ENCODE results near the gene NYAP1.
"Not testable (repeated sequence)": the region's sequence is repeated elsewhere in the genome, so short reads cannot be mapped to it uniquely, and the experiment has no call there.

NYAP1 gene

DNA sequence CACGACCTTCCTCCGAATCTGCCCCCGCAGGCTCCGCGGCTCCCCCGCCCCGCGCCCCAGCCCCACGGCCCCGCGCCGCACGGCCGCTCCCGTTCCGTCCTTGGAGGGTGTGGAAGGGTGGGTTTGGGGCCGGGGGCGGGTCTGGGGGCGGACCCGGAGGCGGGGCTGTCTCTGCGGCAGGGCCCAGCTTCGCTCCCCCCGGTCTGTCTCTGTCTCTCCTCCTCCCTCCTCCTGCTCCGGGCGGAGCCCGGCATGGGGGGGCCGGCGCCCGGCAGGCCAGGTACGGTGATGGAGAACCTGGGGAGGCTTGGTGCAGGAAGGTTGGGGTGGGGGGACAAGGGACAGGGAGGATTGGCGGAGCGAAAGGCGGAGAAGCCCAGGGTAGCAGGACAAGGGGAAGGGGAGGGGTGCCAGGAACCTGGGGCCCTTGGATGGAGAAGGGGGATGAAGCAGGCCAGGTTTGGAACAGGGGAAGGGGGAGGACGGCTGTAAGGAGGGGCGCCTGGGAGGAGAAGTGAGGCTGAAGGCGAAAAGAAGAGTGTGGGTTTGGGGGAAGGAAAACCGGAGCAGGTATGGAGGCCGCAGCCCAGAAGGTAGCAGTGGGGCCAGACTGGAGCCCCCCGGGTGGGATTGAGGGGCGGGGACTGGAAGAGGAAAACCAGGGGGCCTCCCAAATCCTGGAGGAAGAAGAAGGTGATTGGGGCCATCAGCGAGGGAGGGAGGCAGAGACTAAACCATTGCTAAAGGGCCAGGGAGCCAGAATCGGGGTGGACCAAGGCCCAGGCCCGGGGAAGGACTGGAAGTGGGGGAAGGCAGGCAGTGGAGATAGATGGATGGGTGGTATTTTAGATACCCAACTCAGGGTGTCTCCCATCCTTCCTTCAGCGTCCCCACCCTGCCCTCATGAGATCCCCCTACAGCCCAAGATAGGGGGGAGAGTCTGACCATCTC, at the start of gene NYAP1:
Gene NYAP1, plus strand, starts transcription at position 206 of the 951 bp plus-strand sequence. CDS start 1,385 bp downstream, outside the sequence.
- peak; percentile 50 for DNase-seq (ENCODE audit: low spot score)

GRCh38 chr7:100434297-100435144, 49.2 kb upstream of the NYAP1 start:
- DNase-seq (ENCODE audit: low spot score), result no peak

GRCh38 chr7:100435401-100436304, 48.1 kb upstream of the NYAP1 start:
- peak; percentile 61 for DNase-seq (ENCODE audit: low spot score)

- no peak for DNase-seq (ENCODE audit: low spot score)
Observed at GRCh38 chr7:100437150-100438100, 46.3 kb upstream of the NYAP1 start.

GRCh38 chr7:100438172-100438571, 45.6 kb upstream of the NYAP1 start:
- no peak for DNase-seq (ENCODE audit: low spot score)

DNA sequence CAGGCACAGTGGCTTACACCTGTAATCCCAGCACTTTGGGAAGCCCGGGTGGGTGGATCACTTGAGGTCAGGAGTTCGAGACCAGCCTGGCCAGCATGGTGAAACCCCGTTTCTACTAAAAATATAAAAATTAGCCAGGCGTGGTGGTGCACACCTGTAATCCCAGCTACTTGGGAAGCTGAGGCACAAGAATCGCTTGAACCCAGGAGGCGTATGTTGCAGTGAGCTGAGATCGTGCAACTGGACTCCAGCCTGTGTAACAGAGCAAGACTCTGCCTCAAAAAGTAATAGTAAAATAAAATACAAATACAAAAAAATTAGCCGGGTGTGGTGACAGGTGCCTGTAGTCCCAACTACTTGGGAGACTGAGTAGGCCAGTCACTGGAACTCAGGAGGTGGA, 45.0 kb upstream of the NYAP1 start:
- not testable (repeated sequence) for DNase-seq (ENCODE audit: low spot score)

- not testable (repeated sequence) for DNase-seq (ENCODE audit: low spot score)
Observed at GRCh38 chr7:100439244-100439643, 44.5 kb upstream of the NYAP1 start.

GRCh38 chr7:100441641-100442535, 41.8 kb upstream of the NYAP1 start:
- DNase-seq (ENCODE audit: low spot score), result no peak

DNA sequence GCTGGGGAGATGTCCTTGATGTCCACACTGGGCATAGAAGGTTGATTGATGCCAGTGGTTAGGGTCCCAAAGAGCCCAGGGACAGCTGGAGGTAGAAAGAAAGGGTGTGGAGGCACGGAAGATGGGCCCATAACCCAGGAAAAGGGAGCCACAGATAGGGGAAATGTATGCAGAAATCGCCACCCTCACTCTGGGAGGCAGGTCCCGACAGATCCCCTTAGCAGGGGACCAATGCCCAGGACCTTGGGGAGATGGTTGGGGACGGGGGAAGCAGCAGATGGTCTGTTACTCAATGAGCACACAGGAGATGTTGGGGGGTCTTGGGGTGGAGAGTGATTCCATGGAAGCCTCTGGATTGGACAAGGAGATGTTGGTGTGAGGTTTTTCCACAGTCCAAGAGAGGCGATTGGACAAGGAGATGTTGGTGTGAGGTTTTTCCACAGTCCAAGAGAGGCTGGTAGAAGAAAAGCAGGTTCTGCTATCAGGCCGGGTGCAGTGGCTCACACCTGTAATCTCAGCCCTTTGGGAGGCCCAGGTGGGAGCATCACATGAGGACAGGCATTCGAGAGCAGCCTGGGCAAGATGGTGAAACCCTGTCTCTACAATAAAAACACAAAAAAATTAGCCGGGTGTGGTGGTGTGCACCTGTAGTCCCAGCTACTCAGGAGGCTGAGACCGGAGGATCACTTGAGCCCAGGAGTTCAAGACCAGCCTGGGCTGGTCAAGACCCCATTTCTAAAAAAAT, 40.5 kb upstream of the NYAP1 start:
- DNase-seq (ENCODE audit: low spot score), result no peak

DNA sequence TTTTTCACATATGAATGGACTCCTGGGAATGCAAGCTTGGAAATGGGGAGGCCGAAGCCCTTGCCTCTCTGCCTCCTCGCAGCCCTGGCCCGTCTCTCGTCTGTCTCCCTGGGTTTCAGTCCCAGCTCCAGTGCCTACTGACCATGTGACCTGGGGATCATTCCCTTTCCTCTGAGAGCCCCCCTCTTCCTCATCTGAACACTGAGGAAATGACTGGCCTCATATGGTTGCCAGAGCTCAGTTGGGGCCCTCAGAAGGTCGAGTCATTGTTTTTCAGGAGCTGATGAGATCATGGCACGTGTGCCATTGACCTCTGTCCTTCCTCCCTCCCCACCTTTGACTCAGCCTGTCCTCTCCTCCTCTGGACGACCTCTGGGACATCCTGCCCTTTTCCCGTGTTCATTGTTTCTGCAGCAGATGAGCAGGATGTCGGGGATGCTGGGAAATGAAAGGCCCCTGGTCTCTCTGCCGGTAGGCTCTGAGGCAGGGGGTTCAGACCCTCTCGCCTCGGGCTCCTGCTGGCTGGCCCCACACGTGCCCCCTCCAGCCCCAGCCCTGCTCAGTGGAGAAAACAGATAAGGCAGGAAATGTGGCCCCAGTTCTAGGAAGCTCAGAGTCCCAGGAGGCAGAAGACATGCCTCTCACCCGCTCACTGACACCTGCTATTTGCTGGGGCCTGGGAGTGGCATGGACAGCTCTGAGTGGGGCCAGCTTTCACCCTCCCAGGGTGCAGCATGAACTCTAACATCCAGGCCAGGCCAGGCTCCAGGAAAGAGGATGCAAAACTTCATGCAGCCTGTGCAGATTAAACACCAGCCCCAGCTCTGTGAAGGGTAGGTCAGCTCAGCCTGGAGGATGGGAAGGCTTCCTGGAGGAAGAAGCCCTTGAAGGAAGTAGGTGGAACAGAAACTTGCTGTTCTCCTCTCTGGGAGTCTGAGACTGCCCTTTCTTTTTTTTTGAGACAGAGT, 39.1 kb upstream of the NYAP1 start:
- peak; percentile 71 for DNase-seq (ENCODE audit: low spot score)

DNA sequence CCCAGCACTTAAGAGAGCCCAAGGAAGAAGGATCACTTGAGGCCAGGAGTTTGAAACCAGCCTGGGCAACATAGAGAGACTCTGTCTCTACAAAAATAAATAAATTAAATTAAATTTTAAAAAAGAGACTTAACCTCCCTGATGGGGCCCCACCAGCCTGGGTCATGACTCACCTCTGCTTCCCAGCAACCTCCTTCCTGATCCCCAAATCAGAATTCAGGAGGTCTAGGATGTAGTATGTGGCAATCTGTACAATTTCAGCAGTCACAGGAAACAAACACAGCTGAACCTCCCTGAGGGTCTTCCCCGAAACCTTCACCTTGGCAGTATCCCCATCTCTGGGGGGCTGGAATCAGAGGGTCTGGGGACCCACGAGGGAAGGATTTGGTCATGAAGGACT, 37.7 kb upstream of the NYAP1 start:
- no peak for DNase-seq (ENCODE audit: low spot score)

- DNase-seq (ENCODE audit: low spot score), result not testable (repeated sequence)
Observed at GRCh38 chr7:100447363-100447762, 36.4 kb upstream of the NYAP1 start.

DNA sequence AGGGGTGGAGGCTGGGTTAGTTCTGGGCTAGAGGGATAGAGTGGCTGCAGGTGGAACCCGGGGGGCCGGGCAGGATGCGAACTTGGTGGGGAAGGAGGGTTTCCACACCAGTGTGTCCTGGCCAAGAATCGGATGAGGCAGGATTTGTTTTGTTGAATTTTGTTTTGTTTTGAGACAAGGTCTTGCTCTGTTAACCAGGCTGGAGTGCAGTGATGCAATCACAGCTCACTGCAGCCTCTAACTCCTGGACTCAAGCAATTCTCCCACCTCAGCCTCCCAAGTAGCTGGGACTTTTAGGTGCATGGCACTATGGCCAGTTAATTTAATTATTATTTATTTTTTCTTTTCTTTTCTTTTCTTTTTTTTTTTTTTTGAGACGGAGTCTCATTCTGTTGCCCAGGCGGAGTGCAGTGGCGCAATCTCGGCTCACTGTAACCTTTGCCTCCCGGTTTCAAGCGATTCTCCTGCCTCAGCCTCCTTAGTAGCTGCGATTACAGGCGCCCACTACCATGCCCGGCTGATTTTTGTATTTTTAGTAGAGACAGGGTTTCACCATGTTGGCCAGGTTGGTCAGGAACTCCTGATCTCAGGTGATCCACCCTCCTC, 34.4 kb upstream of the NYAP1 start:
- no peak for DNase-seq (ENCODE audit: low spot score)

DNA sequence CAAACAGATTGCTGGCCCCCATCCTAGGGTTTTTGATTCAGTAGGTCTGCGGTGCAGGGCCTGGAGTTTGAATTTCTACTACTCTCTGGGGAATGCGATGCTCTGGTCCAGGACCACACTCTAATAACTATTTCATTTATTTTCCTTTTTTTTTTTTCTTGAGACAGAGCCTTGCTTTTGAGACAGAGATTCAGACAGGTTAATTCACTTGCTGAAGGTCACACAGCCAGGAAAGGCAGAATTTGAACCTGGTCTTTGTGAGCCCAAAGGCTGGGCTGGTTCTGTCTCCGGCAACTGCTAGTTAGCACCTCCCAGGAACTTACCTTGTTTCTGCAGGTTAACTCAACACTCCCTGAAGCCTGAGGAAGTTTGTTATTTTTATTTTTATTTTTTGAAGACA, 31.2 kb upstream of the NYAP1 start:
- DNase-seq (ENCODE audit: low spot score), result no peak

DNA sequence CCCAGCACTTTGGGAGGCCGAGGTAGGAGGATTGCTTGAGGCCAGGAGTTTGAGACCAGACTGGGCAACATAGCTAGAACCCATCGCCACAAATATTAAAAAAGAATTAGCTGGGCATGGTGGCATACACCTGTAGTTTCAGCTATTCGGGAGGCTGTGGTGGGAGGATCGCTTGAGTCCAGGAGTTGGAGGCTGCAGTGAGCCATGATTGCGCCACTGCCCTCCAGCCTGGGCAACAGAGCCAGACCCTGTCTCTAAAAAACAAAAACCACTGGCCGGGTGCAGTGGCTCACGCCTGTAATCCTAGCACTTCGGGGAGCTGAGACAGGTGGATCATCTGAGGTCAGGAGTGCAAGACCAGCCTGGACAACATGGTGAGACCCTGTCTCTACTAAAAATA, 29.9 kb upstream of the NYAP1 start:
- DNase-seq (ENCODE audit: low spot score), result not testable (repeated sequence)

DNA sequence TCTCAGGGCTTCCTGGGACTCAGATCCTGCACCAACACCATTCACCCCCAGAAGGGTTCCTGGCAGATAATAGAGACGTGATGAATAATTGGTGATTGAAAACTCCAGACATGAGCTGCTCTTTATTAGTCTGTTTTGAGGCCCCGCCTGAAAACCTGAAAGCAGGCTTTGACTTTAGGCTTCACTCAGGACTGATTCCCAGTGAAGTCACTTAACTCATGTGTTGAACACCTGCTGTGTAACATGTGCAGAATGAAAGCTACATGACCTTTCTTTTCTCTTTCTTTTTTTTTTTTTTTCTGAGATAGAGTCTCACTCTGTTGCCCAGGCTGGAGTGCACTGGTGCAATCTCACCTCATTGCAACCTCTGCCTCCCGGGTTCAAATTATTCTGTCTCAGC, 28.5 kb upstream of the NYAP1 start:
- DNase-seq (ENCODE audit: low spot score), result no peak

DNA sequence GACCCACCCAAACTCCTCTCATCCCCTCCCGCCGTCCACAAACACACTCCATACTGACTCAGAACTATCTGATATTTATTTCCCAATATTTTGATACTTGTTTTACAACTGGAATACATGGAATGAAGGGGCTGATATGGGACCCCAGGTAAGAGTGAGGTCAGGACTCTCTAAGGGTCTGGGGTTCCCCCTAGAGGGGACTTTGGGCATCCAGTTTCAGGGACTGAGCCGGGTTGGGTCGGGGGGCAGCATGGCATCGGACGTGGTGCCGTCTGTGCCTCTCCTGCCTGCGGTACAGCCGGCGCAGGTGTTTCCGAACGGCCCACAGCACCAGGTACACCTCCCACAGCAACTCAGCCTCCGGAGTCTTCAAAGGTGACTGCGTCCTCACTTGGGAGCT, 27.2 kb upstream of the NYAP1 start:
- DNase-seq (ENCODE audit: low spot score), result no peak
